Right lung (tissue), 5 donors: ENCODE measurements around the gene PAK1IP1. TPM values are rescaled to one million over a fixed set of nuclear protein-coding genes. Genes with fewer than 3 reads are reported as not detected.
"Not testable (repeated sequence)": the region's sequence is repeated elsewhere in the genome, so short reads cannot be mapped to it uniquely, and the experiment has no call there.

ENCODE experiments used
- DNase-seq, 2 donors: peaks; one replicate each; pipeline ENCODE4 v3.0.0-alpha.2; 2013
- polyA plus RNA-seq, 5 donors: library from polyadenylated mRNA; unstranded; fragments of 120-200 nt; gene quantifications; one replicate each; pipeline versions ENCODE4 v1.2.1 to v1.2.3, GENCODE V29; 2013; ENCODE audit warnings: inconsistent platforms in 1 of 5, low replicate concordance in 1 of 5; ENCODE audit not compliant: insufficient read length in 5 of 5, insufficient read depth in 1 of 5

Gene PAK1IP1
- polyA plus RNA-seq, 5 donors, result 19.6 to 26.0 (median 20.9) TPM

GRCh38 chr6:10687582-10687981 lies 7.2 kb upstream of the PAK1IP1 start:
- no peak for DNase-seq

- peak in 1 of 2 donors; percentile 10 for DNase-seq
These were observed 3.9 kb upstream of the PAK1IP1 start for GRCh38 chr6:10690651-10691445.

GRCh38 chr6:10692965-10693538 lies 1.7 kb upstream of the PAK1IP1 start:
- no peak for DNase-seq

- DNase-seq, result no peak
These were observed 400 bp downstream of the PAK1IP1 start for GRCh38 chr6:10695086-10695657.

GRCh38 chr6:10696655-10697054 lies 1.9 kb downstream of the PAK1IP1 start:
- DNase-seq, result no peak

- no peak for DNase-seq
These were observed 19.2 kb downstream of the PAK1IP1 start for GRCh38 chr6:10713962-10714361.

- DNase-seq, result no peak
These were observed 24.7 kb downstream of the PAK1IP1 start for GRCh38 chr6:10719296-10719963.

- no peak for DNase-seq
These were observed 25.1 kb downstream of the PAK1IP1 start for GRCh38 chr6:10719964-10720264.

- DNase-seq, result peak; percentile 32
These were observed 25.6 kb downstream of the PAK1IP1 start for GRCh38 chr6:10720265-10720959.

GRCh38 chr6:10720960-10721849 lies 26.4 kb downstream of the PAK1IP1 start:
- DNase-seq, result not testable (repeated sequence)

GRCh38 chr6:10721850-10722569 lies 27.2 kb downstream of the PAK1IP1 start:
- DNase-seq, result no peak

GRCh38 chr6:10722570-10722819 lies 27.7 kb downstream of the PAK1IP1 start:
- no peak for DNase-seq

GRCh38 chr6:10722820-10723566 lies 28.2 kb downstream of the PAK1IP1 start, which contains the start of gene TMEM14C:
Gene TMEM14C, plus strand, starts transcription at chr6:10723070. Its CDS starts 1,544 bp downstream, at chr6:10724614.
- DNase-seq, result peak; percentile 96 to 97

GRCh38 chr6:10723567-10723881 lies 28.8 kb downstream of the PAK1IP1 start:
- no peak for DNase-seq

GRCh38 chr6:10725044-10725443 lies 30.3 kb downstream of the PAK1IP1 start:
- no peak for DNase-seq

GRCh38 chr6:10725716-10726115 lies 30.9 kb downstream of the PAK1IP1 start:
- no peak for DNase-seq

GRCh38 chr6:10730254-10730653 lies 35.5 kb downstream of the PAK1IP1 start:
- no peak for DNase-seq

- DNase-seq, result no peak
These were observed 38.5 kb downstream of the PAK1IP1 start for GRCh38 chr6:10733151-10733715.

GRCh38 chr6:10733863-10734262 lies 39.1 kb downstream of the PAK1IP1 start:
- no peak for DNase-seq

- no peak for DNase-seq
These were observed 42.0 kb downstream of the PAK1IP1 start for GRCh38 chr6:10736731-10737130.
